DMS153 (cell line): Measurements from ENCODE around the gene GNMT.
"Not testable (repeated sequence)": the region's sequence is repeated elsewhere in the genome, so short reads cannot be mapped to it uniquely, and the experiment has no call there.

Experiments
- DNase-seq: peaks from one replicate; lab custom pipeline; 2025; lab: John Stamatoyannopoulos, UW

GNMT gene

DNA sequence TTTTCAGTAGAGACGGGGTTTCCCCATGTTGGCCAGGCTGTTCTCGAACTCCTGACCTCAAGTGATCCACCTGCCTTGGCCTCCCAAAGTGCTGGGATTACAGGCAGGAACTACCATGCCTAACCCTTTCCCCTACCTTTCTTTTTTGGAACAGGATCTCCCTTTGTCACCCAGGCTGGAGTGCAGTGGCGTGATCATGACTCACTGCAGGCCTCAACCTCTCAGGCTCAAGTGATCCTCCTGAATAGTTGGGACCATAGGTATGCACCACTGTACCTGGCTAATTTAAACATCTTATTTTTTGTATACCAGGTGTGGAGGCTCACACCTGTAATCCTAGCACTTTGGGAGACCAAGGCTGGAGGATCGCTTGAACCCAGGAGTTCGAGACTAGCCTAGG, 19.2 kb upstream of the GNMT start:
- not testable (repeated sequence) for DNase-seq

- DNase-seq, result no peak
These were observed 18.1 kb upstream of the GNMT start for GRCh38 chr6:42942444-42942843.

DNA sequence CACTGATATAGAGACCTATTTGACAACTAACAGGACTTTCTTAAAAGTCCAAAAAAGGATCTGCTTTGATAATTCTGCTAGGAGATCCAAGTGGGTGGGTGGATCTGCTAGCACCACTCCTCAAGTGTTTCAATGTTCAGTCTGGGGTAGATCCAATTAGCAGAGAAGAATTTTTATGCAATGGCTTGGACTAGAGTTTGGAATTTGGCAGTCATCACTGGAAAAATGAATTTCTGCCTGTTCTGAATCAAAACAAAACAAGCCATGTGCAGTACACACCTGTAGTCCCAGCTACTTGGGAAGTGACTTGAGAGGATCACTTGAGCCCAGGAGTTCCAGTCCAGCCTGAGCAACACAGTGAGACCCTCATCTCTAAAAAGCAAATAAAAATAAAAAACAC, 12.6 kb upstream of the GNMT start:
- no peak for DNase-seq

GRCh38 chr6:42952389-42952788, 8.2 kb upstream of the GNMT start:
- DNase-seq, result no peak

DNA sequence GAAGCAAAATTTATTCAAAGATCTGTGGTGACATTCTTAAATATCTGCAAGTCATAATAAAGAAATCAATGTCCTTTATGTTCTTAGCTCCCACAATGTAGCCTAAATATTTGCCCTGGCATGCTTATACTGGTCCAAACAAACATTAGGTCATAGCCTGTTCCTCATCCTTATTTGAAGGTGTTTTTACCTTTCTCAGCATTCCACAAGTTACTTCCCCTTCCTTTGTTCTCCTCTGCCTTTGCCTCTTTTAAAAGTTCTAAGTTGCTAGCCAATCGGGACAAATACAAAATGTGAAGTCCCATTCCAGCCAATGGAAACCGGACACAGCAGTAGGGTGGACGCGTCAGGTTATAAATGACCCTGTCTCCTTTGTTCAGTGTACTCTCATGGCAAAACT, 6.1 kb upstream of the GNMT start:
- not testable (repeated sequence) for DNase-seq

GRCh38 chr6:42958125-42958524, 2.4 kb upstream of the GNMT start:
- DNase-seq, result no peak

- DNase-seq, result no peak
These were observed 674 bp upstream of the GNMT start for GRCh38 chr6:42959917-42960242.

DNA sequence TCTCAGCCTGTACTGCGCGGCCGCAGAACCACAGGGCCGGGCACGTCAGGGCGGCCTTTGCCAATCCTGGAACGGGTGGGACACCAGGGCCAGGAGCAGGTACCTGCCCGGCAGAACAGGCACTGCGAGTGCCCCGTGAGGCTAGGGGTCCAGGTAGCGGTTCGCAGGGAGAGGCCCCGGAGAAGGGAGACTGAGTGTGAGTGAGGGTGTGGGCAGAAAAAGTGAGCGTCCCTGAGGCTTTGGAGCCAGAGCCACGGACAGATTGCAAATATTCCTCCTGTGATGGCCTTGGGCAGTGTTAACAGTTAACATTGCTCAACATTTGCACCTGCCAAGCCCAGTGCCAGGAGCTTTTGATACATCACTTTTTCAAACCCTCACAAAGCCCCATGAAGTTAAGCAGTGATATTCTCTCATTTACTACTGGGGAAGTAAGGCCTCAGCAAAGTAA, 491 bp downstream of the GNMT start:
- no peak for DNase-seq

GRCh38 chr6:42962096-42962495, 1.5 kb downstream of the GNMT start:
- DNase-seq, result no peak

- DNase-seq, result no peak
These were observed 2.1 kb downstream of the GNMT start for GRCh38 chr6:42962502-42963178.

DNA sequence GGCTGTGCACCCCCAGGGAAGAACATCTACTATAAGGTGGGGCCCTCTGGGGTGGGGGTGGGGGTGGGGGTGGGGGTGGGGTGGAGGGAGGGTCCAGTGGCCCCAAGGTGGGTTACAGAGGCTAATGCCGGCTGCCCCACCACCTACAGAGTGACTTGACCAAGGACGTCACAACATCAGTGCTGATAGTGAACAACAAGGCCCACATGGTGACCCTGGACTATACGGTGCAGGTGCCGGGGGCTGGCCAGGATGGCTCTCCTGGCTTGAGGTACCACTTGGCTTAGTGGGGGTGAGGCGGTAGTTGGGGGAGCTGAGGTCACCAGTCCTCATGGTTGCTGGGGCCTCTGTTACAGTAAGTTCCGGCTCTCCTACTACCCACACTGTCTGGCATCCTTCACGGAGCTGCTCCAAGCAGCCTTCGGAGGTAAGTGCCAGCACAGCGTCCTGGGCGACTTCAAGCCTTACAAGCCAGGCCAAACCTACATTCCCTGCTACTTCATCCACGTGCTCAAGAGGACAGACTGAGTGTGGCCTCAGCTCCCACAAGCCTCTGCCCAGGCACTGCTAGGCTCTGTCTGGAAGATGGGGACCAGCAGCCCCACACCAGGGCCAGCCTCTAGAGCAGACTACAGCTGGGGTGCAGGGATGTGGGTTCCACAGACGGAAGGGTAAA, 2.8 kb downstream of the GNMT start:
- DNase-seq, result no peak

DNA sequence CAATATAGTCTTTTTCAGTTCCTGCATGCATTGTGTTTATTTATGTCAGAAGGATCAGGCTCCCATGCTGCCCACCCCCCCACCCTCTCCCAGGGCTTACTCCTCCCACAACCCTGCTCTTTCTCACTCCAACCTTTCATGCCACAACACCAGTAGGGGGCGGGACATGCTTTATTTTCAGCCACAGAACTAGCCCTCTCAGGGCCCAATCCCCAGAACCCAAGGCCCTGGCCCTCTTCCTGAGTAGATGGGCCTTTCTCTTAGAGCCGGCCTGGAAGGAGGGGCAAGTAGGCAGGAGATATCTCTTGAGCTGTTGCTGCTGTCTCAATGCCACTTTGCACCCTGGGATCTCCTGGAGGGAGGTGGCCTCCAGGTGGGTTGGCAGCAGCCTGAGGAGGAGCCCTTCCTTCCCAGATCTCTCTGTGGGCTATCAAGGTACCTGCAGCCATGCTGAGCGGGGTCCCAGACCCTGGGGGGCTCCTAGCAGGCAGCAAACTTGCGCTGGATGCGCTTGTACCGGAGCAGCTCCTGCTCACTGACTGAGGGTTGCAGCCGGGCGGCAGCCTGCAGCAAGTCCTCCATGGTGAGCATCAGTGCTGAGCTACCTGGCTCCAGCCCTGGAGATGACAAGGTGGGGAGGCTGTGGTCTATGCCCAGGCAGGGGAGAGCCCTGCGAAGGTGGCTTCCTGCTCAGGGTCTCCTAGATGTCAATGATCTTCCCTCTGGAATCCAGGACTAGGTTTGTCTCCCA, 3.5 kb downstream of the GNMT start:
- DNase-seq, result no peak

DNA sequence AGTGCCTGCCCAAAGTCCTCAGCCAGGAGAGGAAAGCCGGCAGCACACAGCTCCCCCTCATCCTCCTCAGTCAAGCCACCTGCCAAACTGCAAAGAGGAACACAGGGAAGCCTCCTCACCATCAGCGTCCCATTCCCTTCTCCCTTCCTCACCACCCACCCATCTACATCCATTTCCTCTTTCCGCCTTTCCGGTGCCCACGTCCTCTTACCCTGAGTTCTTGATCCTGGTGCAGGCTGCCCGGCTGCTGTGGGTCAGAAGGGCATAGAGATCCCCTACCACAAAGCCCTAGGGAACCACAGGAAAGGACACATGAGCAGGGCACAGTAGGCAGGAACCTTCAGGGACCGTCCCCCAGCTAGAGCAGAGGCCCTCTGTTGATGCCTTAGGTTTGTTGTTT, 6.0 kb downstream of the GNMT start:
- no peak for DNase-seq

DNA sequence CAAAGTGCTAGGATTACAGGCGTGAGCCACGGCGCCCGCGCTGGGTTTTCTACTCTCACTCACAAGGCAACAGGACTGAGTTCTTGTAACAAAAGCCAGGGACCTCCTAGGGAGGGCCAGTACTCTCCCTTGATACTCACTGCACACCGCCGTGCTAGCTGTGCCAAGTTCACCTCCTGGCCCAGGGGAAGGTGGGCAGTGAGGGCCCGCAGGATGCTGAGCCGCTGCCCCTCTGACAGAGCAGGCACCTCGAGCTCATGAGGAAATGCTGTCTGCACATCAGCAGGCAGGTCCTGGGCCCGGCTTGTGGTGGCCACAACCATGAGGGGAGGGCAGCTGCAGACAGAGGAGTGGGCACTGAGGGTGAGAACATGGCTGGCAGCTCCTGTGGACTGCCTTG, 6.7 kb downstream of the GNMT start:
- no peak for DNase-seq

- DNase-seq, result no peak
These were observed 7.7 kb downstream of the GNMT start for GRCh38 chr6:42968126-42968701.

GRCh38 chr6:42968783-42969182, 8.2 kb downstream of the GNMT start:
- no peak for DNase-seq

DNA sequence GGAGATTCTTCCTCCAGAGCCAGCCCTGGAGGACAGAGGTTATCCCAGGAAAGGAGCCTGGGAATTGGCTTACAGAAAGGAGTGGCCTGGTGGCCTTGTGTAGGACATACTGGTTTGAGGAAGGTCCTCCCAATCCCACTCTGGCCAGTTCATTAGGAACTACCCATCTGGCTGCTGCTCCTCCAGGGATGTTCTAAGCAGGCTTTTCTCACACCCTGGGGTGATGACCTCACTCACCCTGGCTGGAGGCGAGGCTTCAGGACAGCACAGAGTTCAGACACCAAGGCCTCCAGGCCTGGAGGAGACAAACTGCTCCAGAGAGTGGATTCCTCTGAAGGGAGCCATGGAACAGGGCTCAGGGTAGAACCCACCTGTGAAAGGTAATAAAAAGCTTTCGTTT, 8.9 kb downstream of the GNMT start:
- DNase-seq, result no peak

DNA sequence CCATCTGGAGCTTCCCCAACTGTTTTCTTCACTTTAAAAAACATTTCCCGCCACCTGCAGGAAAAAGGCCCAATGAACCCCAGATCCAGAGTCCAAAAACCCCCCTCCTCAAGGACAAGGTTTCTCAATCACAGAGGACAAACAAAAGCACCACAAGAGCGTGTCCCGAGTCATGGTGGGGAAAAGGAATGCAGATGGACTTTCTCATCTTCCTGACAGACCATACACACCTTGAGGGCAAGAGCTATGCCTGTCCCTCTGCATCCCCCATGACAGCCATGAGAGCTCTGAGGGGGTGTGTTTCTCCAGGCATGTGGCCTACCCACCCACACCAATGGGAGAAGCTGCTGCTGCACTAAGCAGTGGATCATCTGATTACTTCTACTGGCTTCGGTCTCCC, 9.4 kb downstream of the GNMT start:
- no peak for DNase-seq

- no peak for DNase-seq
These were observed 10.5 kb downstream of the GNMT start for GRCh38 chr6:42970871-42971612.

DNA sequence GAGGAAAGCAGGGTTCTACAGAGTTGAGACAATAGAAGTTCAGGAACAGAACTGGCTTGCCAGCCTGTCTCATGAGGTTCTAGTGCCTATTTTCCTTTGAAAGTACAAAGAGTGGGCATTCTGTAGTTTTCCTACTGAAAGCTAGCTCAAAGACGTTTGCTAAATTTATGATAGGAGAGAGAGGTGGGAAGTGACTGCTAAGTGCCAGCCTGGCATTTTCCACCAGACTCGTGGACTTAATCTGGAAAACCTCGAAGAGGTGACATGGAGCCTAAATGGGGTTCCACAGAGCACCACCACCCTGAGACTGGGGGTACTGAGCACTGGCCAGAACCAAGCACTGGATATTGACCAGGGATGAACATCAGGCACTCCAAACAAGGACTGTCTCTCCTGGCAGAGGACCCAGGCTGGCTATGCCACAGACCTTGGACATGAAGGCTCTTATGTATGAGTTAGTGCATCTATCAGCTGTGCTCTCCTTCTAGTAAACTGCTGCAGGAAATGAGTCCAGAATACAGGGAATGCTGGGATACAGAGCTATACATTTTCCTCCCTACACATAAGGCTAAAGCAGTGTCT, 11.3 kb downstream of the GNMT start:
- DNase-seq, result no peak

DNA sequence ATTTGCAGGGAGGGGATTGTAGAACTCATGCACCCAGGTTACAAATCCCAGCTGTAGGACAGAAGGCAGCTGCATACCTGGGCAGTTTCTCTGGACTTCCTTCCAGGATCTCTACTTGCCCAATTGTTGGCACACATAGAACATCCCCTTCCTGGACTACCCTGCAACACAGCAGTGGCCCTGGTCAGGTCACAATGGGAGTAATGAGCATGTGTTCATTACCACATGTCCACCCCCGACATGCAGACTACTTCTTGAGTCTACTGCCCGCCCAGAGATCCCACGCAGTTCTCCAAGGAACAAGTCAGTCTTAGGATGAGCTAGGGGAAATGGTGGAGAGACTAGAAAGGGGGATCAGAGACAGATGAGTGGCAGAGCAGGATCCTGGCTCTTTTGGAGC, 13.4 kb downstream of the GNMT start:
- DNase-seq, result no peak

- no peak for DNase-seq
These were observed 14.5 kb downstream of the GNMT start for GRCh38 chr6:42974919-42975505.
